ENCODE data around the gene BLNK.
"Not testable (repeated sequence)": the region's sequence is repeated elsewhere in the genome, so short reads cannot be mapped to it uniquely, and the experiment has no call there.

The BLNK gene

DNA sequence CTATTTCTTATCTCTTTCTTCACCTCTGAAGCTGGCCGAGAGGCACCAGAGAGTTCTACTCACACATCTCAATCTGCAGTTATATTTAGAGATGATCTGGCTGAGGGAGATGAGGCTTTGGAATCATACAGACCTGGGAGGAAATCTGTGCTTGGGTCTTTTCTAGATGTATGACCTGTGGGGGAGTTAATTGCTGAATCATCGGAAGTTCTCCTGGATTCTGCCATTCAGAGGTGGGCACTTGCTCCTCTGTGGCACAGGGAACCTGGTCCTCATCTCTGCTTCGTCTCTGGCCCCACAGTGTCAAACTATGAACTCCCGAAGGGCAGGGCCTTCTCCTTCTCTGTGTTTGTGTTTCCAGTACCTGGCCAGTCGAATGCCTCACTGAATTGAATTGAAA is 52.5 kb downstream of the BLNK start:
- DNase-seq: no peak

GRCh38 chr10:96217711-96218110 is 53.7 kb downstream of the BLNK start:
- DNase-seq: no peak

DNA sequence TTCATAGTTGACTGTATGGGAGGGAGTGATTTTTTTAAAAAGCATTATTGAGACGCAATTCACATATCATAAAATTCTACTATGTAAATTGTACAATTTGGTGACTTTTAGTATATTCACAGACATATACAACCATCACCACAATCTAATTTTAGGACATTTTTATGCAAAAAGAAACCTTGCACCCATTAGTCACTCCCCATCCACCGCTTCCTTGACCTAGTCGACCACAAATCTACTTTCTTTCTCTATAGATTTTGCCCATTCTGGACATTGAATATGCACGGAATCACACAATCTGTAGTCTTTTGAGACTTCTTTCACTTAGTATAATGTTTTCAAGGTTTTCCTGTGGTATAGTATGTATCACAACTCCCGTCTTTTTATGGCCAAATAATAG is 54.6 kb downstream of the BLNK start:
- DNase-seq: no peak

DNA sequence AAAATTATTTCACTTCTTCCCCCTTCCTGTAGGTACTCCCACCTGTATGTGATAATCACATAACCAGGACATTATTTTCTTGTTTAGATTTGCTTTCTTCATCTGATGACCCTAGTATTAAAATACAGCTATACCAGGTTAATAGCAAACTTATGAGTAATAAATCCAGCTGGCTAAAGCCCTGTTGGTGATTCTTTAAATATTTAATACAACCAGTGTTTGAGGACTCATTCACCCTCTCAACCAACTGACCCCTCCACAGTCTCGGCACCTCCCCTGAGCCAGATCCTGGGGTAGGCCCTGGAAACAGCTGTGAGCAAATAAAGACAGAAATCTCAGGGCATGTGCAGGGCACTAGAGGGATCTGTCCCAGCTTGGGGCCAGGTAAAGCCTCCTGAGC is 58.5 kb downstream of the BLNK start:
- no peak for DNase-seq

GRCh38 chr10:96211764-96212163 is 59.6 kb downstream of the BLNK start:
- no peak for DNase-seq

GRCh38 chr10:96208946-96209345 is 62.4 kb downstream of the BLNK start:
- DNase-seq: no peak

DNA sequence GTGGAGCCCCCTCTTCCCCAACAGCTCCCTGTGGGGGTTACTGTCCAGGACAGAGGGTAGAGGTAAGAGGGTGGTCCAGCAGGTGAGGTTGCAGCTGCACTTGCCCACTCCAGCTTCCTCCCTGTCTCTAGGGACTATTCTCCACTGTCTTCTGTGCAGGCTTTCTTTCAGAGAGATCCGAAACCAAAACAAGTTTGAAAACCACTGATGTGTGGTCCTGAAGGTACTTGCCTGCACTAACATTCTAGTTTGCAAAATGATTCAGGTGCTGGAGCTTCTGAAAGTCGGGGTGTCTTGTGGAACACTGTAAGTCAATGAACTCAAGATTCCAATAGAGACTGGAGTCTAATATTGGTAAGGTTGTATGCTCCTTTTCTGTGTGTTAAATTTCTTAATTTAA is 63.1 kb downstream of the BLNK start:
- no peak for DNase-seq

DNA sequence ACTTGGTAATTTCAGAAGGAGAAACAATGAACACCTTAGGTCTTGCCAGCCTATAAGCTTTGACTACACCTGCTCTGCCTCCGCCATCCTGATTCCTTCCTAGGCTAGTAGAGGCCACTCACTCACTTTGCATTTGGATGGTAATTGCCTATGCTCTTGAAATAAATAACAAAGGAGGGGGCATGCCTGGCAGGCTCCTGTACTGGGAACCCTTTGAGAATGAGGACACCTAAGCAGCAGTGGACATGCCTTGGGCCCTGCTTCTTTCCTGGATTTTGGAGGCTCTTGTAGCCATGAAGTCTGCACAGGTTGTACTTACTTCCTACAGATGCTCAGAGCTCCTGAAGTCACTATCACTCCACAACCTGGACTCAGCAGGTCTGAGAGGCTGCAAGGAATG is 65.8 kb downstream of the BLNK start:
- no peak for DNase-seq

DNA sequence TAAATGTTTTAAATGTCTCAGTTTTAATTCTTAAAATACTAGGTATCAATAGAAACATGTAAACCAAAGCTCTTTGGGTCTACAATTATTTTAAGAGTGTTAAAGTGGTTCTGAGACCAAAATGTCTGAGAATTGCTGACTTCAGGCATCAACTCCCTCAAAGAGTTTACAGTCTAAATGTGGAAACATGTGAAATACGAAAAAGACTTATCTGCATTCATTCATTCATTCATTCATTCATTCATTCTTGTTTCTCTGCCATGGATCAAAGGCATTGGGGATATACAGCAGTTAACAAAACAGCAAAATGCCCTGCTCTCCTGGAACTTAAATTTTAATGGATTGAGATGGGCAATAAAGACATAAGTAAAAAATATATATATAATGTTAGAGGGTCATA is 69.8 kb downstream of the BLNK start:
- DNase-seq: no peak

- not testable (repeated sequence) for DNase-seq
Measured at GRCh38 chr10:96189505-96189904, 81.9 kb downstream of the BLNK start.

GRCh38 chr10:96188916-96189315 is 82.5 kb downstream of the BLNK start:
- DNase-seq: no peak

- no peak for DNase-seq
Measured at GRCh38 chr10:96188421-96188820, 82.9 kb downstream of the BLNK start.

DNA sequence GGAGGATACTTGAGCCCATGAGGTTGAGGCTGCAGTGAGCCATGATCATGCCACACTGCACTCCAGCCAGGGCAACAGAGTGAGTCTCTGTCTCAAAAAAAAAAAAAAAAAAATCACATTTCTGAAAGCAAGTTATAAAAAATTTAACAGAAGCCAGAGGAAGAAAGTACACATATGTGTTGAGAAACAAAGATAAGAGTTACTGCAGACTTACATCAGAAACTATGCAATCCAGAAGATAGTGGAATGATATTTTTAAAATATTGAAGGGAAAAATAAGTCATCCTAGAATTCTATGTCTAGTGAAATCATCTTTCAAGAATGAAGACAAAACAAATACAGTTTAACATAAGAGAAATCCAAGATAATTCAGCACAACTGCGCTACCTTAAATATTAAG is 94.4 kb downstream of the BLNK start:
- DNase-seq: no peak

DNA sequence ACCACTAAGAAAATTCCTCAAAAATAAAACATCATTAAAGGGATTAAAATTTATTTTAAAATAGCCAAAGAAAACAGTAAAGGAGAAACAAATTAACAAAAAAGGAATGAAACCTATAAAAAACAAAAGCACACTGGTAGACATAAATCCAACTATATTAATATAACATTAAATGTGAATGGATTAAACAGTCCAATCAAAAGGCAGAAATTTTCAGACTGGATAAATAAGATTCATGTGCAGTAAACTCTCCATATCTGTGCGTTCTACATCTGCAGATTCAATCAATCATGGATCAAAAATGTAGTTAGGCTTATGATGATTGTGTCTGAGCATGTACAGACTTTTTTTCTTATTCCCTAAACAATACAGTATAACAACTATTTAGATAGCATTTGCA is 98.7 kb downstream of the BLNK start:
- DNase-seq: no peak

GRCh38 chr10:96170230-96170629 is 101.1 kb downstream of the BLNK start:
- no peak for DNase-seq

DNA sequence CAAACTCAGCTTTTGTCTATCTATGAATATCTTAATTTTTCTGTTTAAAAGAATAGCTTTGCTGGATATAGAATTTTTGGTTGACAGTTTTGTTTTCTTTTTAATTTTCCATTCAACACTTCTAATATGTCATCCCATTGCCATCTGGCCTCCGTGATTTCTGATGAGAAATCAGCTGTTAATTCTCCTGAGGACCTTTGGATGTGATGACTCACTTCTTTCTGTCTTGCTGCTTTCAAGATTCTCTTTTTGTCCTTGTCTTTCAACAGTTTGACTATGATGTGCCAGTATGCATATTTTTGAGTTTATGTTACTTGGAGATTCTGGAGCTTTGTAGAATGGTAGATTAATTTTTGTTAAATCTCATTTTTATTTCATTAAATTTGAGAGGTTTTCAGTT is 102.8 kb downstream of the BLNK start:
- DNase-seq: no peak

GRCh38 chr10:96165726-96166125 is 105.6 kb downstream of the BLNK start:
- no peak for DNase-seq

- DNase-seq: no peak
Measured at GRCh38 chr10:96153070-96153469, 118.3 kb downstream of the BLNK start.

DNA sequence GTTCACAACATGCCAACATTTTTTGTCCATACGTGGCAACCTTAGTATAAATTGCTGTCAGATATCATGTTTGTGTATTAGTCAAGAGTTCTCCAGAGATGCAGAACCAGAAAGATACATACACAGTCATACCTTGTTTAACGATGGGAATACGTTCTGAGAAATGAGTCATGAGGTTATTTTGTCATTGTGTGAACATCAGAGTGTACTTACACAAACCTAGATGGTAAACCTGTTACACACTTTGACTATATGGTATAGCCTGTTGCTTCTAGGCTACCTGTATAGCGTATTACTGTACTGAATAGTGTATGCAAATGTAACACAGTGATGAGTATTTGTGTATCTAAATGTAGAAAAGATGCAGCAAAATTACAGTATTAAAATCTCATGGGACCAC is 118.9 kb downstream of the BLNK start:
- no peak for DNase-seq
